ENCODE measurements around the gene DDX51. TPM values are rescaled to one million over a fixed set of nuclear protein-coding genes. Genes with fewer than 3 reads are reported as not detected.

DDX51 gene
- total and polyA plus RNA-seq, 2 of the 4 experiments (the other 2 are of a cell fraction): 3.8 to 14.5 TPM

- H3K4me3 ChIP-seq (ENCODE audit: insufficient read depth, low read depth, low read length): no peak overlapping the region
- ATAC-seq (ENCODE audit: low read depth): peak; percentile 77
- no TSS peak for BruUV-seq (replicated peaks)
Measured at GRCh38 chr12:132170094-132170636, 26.0 kb upstream of the DDX51 start.

More at GRCh38 chr12:132170094-132170636, 26.0 kb upstream of the DDX51 start:
- Histone ChIP-seq H2BK15ac (ENCODE audit: low read depth, low read length) (no peak overlapping the region), H2AK5ac (ENCODE audit: low read depth, low read length) (no peak overlapping the region), H3K4me1 (ENCODE audit: control insufficient read depth, insufficient read depth, low read length) (peaks cover 8% of the 10 kb centered on the region; the same call in 1 of the 2 replicates), H2AK9ac (replicated peaks; ENCODE audit: low read depth, low read length, poor library complexity) (no peak overlapping the region), H3K9ac (ENCODE audit: low read depth, low read length) (no peak overlapping the region), H3K9me3 (ENCODE audit: control insufficient read depth, insufficient read depth, low read length) (no peaks in the 10 kb centered on the region), H3K4me2 (ENCODE audit: low read depth, low read length) (peak overlapping the region; percentile 19; the same call in 1 of the 2 replicates), H3K79me1 (ENCODE audit: low read depth in 1 of 2, low read length in 2 of 2) (no peaks in the 10 kb centered on the region), H3K18ac (ENCODE audit: low read depth, low read length) (no peak overlapping the region), H3K27me3 (ENCODE audit: control insufficient read depth, insufficient read depth, low read length) (peaks cover 44% of the 10 kb centered on the region), H2BK20ac (ENCODE audit: low read depth, low read length) (no peak overlapping the region), H3K56ac (ENCODE audit: extremely low read depth, insufficient read depth, low read length) (no peak overlapping the region), H3K4ac (ENCODE audit: low read depth, low read length) (no peak overlapping the region), H4K5ac (ENCODE audit: low read depth, low read length) (no peak overlapping the region), H3K23ac (ENCODE audit: low read depth, low read length) (no peak overlapping the region), H4K91ac (ENCODE audit: insufficient read depth, low read depth, low read length) (no peak overlapping the region), H2BK5ac (ENCODE audit: low read depth, low read length, poor library complexity, severe bottlenecking) (no peak overlapping the region), H3K9me1 (ENCODE audit: insufficient read depth, low read length) (no peaks in the 10 kb centered on the region; the same call in 1 of the 2 replicates), H3K36me3 (ENCODE audit: control insufficient read depth, insufficient read depth, low read length) (no peaks in the 10 kb centered on the region), H4K8ac (ENCODE audit: low read depth in 2 of 2, low read length in 2 of 2) (no peak overlapping the region), H2AFZ (replicated peaks; ENCODE audit: low read length, poor library complexity) (peak overlapping the region; percentile 4), H2BK120ac (ENCODE audit: low read depth, low read length) (no peak overlapping the region), H4K20me1 (ENCODE audit: insufficient read depth, low read length) (no peaks in the 10 kb centered on the region; the same call in 1 of the 2 replicates), H3K14ac (replicated peaks; ENCODE audit: low read depth, low read length) (no peak overlapping the region), H3K27ac (ENCODE audit: insufficient read depth, low read length) (no peak overlapping the region)
- in situ Hi-C loops (cut with MboI; ENCODE audit: low sequenced_read_pairs) (no loop called here), intact Hi-C loops (cut with micrococcal nuclease) (no loop called here), dilution Hi-C loops (cut with HindIII; ENCODE audit: low sequenced_read_pairs, unreplicated experiment) (no loop called here)
- ChIA-PET CTCF (no interaction called here), POLR2A (ENCODE audit: unreplicated experiment) (no interaction called here)
- TF ChIP-seq CEBPB (IDR thresholded peaks at IDR 0.05; ENCODE audit: low read depth, low read length) (no peak), CTCF (conservative IDR thresholded peaks at IDR 0.05; ENCODE audit: low read depth, low read length) (no peak), BHLHE40 (IDR thresholded peaks at IDR 0.05; ENCODE audit: low read depth, low read length) (peak; percentile 25; the same call in 1 of the 2 replicates), POLR2A (IDR thresholded peaks at IDR 0.05; ENCODE audit: low read depth, low read length) (no peak), ELK1 (IDR thresholded peaks at IDR 0.05; ENCODE audit: borderline replicate concordance, low read depth, low read length) (no peak)
- 22% methylated on average over 7 of the region's 16 CpGs; no CpG with 5 or more reads in 1 of the 2 experiments for whole genome bisulfite sequencing, 2 experiments (ENCODE audit: extremely low coverage in 2 of 2, insufficient read length in 1 of 2)
- DNase-seq: peak; percentile 75
